Measurements from ENCODE around the gene DDX54.

- TF ChIP-seq CTCF (IDR thresholded peaks at IDR 0.05), result no peak
- TF ChIP-seq POLR2A (IDR thresholded peaks at IDR 0.05), result no peak
Measured at GRCh38 chr12:113169697-113170096, 15.6 kb downstream of the DDX54 start.

All from body of pancreas (tissue), 4 donors.